Neural progenitor cell (in vitro differentiated cells): ENCODE measurements around the gene SMYD3. TPM values are rescaled to one million over a fixed set of nuclear protein-coding genes. Genes with fewer than 3 reads are reported as not detected.

Experiments used
- DNase-seq: peaks from one replicate; pipeline ENCODE4 v3.0.0-alpha.2; 2016; ENCODE audit warnings: low spot score
- H2AFZ ChIP-seq: fragments of 200-600 bp; sonication (generic); replicated peaks from 2 replicates; pipeline ENCODE4 v1.6.1; 2016; ENCODE audit warnings: antibody characterized with exemption
- H3F3A ChIP-seq: fragments of 200-600 bp; sonication (generic); 2 replicates; pipeline ENCODE4 v1.6.1; 2016; ENCODE audit warnings: antibody characterized with exemption, low read depth
- H3K27ac ChIP-seq: fragments of 200-600 bp; sonication (generic); 2 replicates; pipeline ENCODE4 v1.5.1; 2016; ENCODE audit warnings: mild to moderate bottlenecking
- H3K27me3 ChIP-seq: fragments of 200-600 bp; sonication (generic); 2 replicates; pipeline ENCODE4 v1.6.1; 2016; ENCODE audit warnings: mild to moderate bottlenecking, moderate library complexity
- H3K36me3 ChIP-seq: fragments of 200-600 bp; sonication (generic); 2 replicates; pipeline ENCODE4 v1.5.1; 2016
- H3K4me1 ChIP-seq: fragments of 200-600 bp; sonication (generic); 2 replicates; pipeline ENCODE4 v1.6.1; 2016; ENCODE audit warnings: mixed run types
- H3K4me2 ChIP-seq: fragments of 200-600 bp; sonication (generic); 2 replicates; pipeline ENCODE4 v1.6.1; 2016
- H3K4me3 ChIP-seq: fragments of 200-600 bp; sonication (generic); 2 replicates; pipeline ENCODE4 v1.5.1; 2016
- H3K79me2 ChIP-seq: fragments of 200-600 bp; sonication (generic); 2 replicates; pipeline ENCODE4 v1.6.1; 2016; ENCODE audit warnings: low read depth
- H3K9ac ChIP-seq: fragments of 200-600 bp; sonication (generic); 2 replicates; pipeline ENCODE4 v1.6.1; 2016
- H3K9me3 ChIP-seq: fragments of 200-600 bp; sonication (generic); 2 replicates; pipeline ENCODE4 v1.5.1; 2016; ENCODE audit warnings: low read depth
- H4K20me1 ChIP-seq: fragments of 200-600 bp; sonication (generic); 2 replicates; pipeline ENCODE4 v1.6.1; 2016; ENCODE audit warnings: low read depth
- H3K27ac Mint-ChIP-seq: 3 replicates; pipeline ENCODE4 v1.8.0; 2021; ENCODE audit warnings: mixed read lengths
- H3K27me3 Mint-ChIP-seq: 2 replicates; pipeline ENCODE4 v1.8.0; 2022; ENCODE audit warnings: low read depth, mild to moderate bottlenecking, inconsistent platforms, moderate library complexity, mixed read lengths; ENCODE audit not compliant: insufficient read depth
- H3K36me3 Mint-ChIP-seq: 3 replicates; pipeline ENCODE4 v1.8.0; 2021; ENCODE audit warnings: mixed read lengths
- H3K4me1 Mint-ChIP-seq: 3 replicates; pipeline ENCODE4 v1.8.0; 2021; ENCODE audit warnings: mixed read lengths
- H3K4me3 Mint-ChIP-seq: 3 replicates; pipeline ENCODE4 v1.8.0; 2021; ENCODE audit warnings: mild to moderate bottlenecking, moderate library complexity, mixed read lengths
- H3K9me3 Mint-ChIP-seq: 3 replicates; pipeline ENCODE4 v1.8.0; 2020; ENCODE audit warnings: mixed read lengths
- EZH2 ChIP-seq: fragments of 200-600 bp; sonication (generic); IDR thresholded peaks from 2 replicates; pipeline ENCODE4 v1.6.1; 2017; ENCODE audit warnings: antibody characterized with exemption, mild to moderate bottlenecking, moderate library complexity
- EZH2phosphoT487 ChIP-seq: fragments of 200-600 bp; sonication (generic); IDR thresholded peaks from 2 replicates; pipeline ENCODE4 v1.6.1; 2017; ENCODE audit warnings: antibody characterized with exemption
- total RNA-seq: library from RNA; depleted of rRNA; stranded (reverse); fragments of >200 nt; gene quantifications from 2 replicates; pipeline ENCODE4 v1.2.3, GENCODE V29; 2015; ENCODE audit warnings: low replicate concordance
- TF ChIP-seq, protein P1 (sequence below): fragments of 200-600 bp; sonication (generic); IDR thresholded peaks from 2 replicates; pipeline ENCODE4 v1.5.1; 2017; ENCODE audit warnings: antibody characterized with exemption, mild to moderate bottlenecking

SMYD3 gene
- total RNA-seq, 1 donor from 2014 or later: 43.2 TPM

- H3K4me3 ChIP-seq: no peak overlapping the region
- H3K27ac ChIP-seq: no peak overlapping the region
- Mint-ChIP-seq H3K27ac (peak overlapping the region; percentile 31), H3K4me1 (peaks cover 34% of the 10 kb centered on the region), H3K9me3 (no peaks in the 10 kb centered on the region), H3K4me3 (no peak overlapping the region), H3K36me3 (peaks cover 4% of the 10 kb centered on the region), H3K27me3 (peaks cover 5% of the 10 kb centered on the region)
- H3K27me3 ChIP-seq: no peaks in the 10 kb centered on the region
- no peak overlapping the region for H2AFZ ChIP-seq
- no peak for DNase-seq
- H3F3A ChIP-seq: no peaks in the 10 kb centered on the region
- TF ChIP-seq EZH2phosphoT487 (no peak), EZH2 (no peak)
- TF ChIP-seq, protein P1, sequence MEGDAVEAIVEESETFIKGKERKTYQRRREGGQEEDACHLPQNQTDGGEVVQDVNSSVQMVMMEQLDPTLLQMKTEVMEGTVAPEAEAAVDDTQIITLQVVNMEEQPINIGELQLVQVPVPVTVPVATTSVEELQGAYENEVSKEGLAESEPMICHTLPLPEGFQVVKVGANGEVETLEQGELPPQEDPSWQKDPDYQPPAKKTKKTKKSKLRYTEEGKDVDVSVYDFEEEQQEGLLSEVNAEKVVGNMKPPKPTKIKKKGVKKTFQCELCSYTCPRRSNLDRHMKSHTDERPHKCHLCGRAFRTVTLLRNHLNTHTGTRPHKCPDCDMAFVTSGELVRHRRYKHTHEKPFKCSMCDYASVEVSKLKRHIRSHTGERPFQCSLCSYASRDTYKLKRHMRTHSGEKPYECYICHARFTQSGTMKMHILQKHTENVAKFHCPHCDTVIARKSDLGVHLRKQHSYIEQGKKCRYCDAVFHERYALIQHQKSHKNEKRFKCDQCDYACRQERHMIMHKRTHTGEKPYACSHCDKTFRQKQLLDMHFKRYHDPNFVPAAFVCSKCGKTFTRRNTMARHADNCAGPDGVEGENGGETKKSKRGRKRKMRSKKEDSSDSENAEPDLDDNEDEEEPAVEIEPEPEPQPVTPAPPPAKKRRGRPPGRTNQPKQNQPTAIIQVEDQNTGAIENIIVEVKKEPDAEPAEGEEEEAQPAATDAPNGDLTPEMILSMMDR: no peak
- H3K9me3 ChIP-seq: no peaks in the 10 kb centered on the region
- no peak overlapping the region for H3K4me2 ChIP-seq
- H4K20me1 ChIP-seq: no peaks in the 10 kb centered on the region
- H3K79me2 ChIP-seq: no peaks in the 10 kb centered on the region
- no peaks in the 10 kb centered on the region for H3K4me1 ChIP-seq
- no peak overlapping the region for H3K9ac ChIP-seq
- no peaks in the 10 kb centered on the region for H3K36me3 ChIP-seq
Measured at GRCh38 chr1:245837718-245838117, 669.4 kb downstream of the SMYD3 start.

DNA sequence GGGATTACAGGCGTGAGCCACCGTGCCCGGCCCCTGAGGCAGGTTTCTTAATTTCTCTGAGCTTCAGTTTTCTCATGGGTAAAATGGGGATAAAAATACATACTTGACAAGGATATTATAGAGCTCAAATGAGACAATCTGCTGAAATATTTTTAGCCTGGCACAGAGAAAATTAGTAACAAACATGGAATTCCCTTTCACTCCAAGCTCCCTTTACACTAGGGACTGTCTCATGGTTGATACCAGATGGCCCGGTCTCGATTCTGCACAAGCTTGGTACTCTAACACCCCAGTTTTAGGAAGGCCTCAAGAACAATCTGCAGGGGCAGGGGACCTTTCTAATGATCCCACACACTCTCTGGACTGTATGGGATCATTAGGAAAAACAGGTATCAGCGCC, 671.7 kb downstream of the SMYD3 start:
- peaks cover 31% of the 10 kb centered on the region for H3K4me1 Mint-ChIP-seq
- no peaks in the 10 kb centered on the region for H4K20me1 ChIP-seq
- H3F3A ChIP-seq: no peaks in the 10 kb centered on the region
- peaks cover 5% of the 10 kb centered on the region for H3K27me3 Mint-ChIP-seq
- peaks cover 3% of the 10 kb centered on the region for H3K9me3 Mint-ChIP-seq
- no peaks in the 10 kb centered on the region for H3K79me2 ChIP-seq
- no peaks in the 10 kb centered on the region for H3K4me1 ChIP-seq
- H3K27me3 ChIP-seq: no peaks in the 10 kb centered on the region
- H3K27ac Mint-ChIP-seq: no peak overlapping the region
- no peaks in the 10 kb centered on the region for H3K36me3 ChIP-seq
- TF ChIP-seq EZH2phosphoT487: no peak
- no peak for TF ChIP-seq EZH2
- TF ChIP-seq, protein P1: no peak
- H3K36me3 Mint-ChIP-seq: peaks cover 4% of the 10 kb centered on the region
- no peak overlapping the region for H3K4me3 ChIP-seq
- H3K4me3 Mint-ChIP-seq: no peak overlapping the region
- no peak overlapping the region for H3K4me2 ChIP-seq
- H3K27ac ChIP-seq: no peak overlapping the region
- H3K9me3 ChIP-seq: no peaks in the 10 kb centered on the region
- DNase-seq: no peak
- H2AFZ ChIP-seq: no peak overlapping the region
- H3K9ac ChIP-seq: no peak overlapping the region

DNA sequence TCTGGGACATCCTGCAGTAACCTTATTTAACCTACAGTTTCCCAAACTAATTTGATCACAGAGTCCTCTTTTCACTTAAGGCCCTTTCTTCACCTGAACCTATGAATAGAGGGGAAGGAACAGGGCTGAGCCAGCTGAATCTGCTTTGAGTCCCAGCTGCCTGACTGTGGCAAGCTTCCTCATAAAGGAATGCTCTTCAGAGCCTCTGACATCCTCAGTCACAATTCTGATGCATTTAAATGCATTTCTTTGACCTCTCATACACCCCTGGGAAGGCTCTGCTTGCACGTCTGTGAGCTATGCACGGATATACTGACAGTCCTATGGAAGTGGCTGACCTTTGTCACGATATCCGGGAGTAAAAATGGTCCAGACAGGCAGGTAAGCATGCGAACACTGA, 673.1 kb downstream of the SMYD3 start:
- H3K36me3 ChIP-seq: no peaks in the 10 kb centered on the region
- peaks cover 6% of the 10 kb centered on the region for H3K36me3 Mint-ChIP-seq
- H3F3A ChIP-seq: no peaks in the 10 kb centered on the region
- peaks cover 21% of the 10 kb centered on the region for H3K4me1 Mint-ChIP-seq
- DNase-seq: peak; percentile 36
- H3K27ac Mint-ChIP-seq: no peak overlapping the region
- H3K9me3 ChIP-seq: no peaks in the 10 kb centered on the region
- no peak overlapping the region for H3K27ac ChIP-seq
- H3K9ac ChIP-seq: no peak overlapping the region
- no peaks in the 10 kb centered on the region for H4K20me1 ChIP-seq
- H3K4me2 ChIP-seq: no peak overlapping the region
- H3K27me3 ChIP-seq: no peaks in the 10 kb centered on the region
- no peak overlapping the region for H3K4me3 Mint-ChIP-seq
- no peaks in the 10 kb centered on the region for H3K79me2 ChIP-seq
- no peak overlapping the region for H3K4me3 ChIP-seq
- H3K27me3 Mint-ChIP-seq: peaks cover 5% of the 10 kb centered on the region
- no peaks in the 10 kb centered on the region for H3K4me1 ChIP-seq
- H3K9me3 Mint-ChIP-seq: peaks cover 3% of the 10 kb centered on the region
- no peak overlapping the region for H2AFZ ChIP-seq
- no peak for TF ChIP-seq EZH2phosphoT487
- TF ChIP-seq, protein P1: no peak
- no peak for TF ChIP-seq EZH2
